NCI-H1092 treated with DMSO at 0.1 percent for 48 hours (cell line): ENCODE measurements around the gene SEC11C.

Source experiments
- DNase-seq: peaks from one replicate; lab custom pipeline; 2025; lab: John Stamatoyannopoulos, UW

Gene SEC11C

GRCh38 chr18:59139615-59140301 is at the start of gene SEC11C:
TSS of gene SEC11C (plus strand) at chr18:59139884. CDS start at chr18:59139949, 65 bp downstream.
- DNase-seq = peak; percentile 99

DNA sequence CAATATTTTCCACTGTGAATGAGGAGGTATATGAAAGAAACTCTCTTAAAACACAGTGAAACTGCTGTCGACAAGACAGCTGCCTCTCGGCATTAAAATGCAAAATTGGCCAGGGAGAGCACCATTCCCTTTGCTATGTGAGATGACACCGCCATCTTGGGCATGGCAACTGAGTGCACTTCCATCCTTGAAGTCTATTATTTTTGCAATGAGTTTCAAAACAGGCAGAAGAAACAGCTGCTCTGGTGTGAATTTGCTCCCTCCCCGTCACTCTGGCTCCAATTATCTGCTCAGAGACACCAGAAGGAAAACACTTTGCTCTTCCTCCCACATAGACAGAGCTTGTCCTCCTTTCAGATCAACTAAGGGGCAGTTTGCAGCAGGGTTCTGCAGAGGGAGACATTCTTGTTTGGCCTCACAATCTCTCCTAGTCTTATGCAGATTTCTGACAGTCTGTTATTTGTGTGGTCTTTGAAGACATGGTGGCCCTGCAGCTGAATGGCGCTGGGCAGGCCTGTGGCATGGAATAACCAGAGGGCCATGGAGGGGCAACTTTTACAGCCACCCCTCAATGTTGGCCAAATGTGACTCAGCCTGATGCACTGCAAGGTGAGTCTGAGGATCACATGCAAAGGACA is 48.6 kb upstream of the SEC11C start:
- no peak for DNase-seq

GRCh38 chr18:59093668-59094067 is 46.0 kb upstream of the SEC11C start:
- no peak for DNase-seq

GRCh38 chr18:59094569-59094968 is 45.1 kb upstream of the SEC11C start:
- DNase-seq = no peak

DNA sequence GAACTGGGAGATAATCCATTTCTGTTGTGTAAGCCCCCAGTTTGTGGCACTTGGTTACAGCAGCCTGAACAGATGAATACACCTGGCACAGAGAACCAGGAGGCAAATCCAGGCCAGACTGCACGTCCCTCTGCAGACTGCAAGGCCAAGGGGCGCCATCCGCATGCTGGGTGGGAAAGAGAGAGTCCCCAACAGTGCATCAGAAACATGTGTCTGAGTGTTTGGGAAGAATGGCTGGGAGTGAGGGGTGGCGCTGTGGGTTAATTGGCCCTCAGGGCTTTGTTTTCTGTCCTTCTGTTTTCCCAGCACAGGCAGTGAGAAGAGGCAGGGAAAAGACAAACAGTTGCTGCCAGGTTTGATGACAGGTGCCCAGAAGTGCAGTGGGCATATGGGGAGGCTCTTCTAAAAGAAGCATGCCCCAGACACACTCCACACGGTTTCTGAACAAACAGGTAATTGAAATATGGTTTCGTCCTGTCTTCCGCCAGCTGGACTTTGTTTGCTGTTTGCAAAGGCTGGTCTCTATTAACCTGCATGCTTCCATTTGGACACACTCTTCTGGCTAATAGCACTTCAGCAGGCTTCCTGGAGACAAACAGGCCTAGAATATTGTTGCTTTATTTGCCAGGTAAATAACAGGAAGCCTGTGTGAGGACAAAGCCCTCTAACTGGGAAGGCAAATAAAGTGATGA is 43.4 kb upstream of the SEC11C start:
- DNase-seq = peak; percentile 100

GRCh38 chr18:59101830-59102414 is 37.8 kb upstream of the SEC11C start:
- no peak for DNase-seq

DNA sequence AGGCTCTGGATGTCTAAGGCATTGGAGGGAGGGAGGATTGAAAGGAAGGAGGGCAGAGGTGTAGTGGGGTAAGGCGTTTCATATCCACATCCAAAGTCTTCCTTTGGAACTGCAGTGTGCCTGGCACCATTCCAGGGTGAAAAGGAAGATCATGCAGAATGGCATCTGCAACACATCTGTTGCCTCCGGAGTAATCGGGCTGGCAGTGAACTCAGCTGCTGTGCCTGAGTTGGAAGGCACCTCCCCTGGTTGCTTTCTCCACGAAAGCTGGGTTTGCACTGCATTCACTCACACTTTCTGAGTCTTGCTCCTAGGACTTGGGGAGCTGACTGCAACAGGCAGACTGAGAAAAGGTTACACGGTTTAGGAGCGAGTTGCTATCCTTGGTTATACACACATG is 30.3 kb upstream of the SEC11C start:
- DNase-seq = no peak

DNA sequence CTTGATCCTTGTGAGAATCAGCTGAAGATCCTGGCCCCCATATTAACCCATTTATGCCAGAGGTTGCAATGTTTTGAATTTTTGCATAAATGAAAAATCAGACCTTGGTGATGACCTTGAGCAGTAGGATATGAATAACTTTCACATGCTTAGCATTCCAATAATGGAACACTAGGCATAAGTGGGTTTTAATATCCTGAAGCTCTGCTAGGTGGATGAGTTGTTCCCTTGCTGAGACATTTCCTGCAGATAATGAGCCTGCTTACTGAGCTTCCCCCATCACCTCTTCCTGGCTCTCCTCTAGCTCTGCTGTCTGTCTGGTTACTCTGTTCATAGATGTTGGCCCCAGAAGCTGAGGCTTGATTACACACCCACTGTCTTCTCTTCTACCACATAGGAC is 25.5 kb upstream of the SEC11C start:
- DNase-seq = no peak

- no peak for DNase-seq
Observed at GRCh38 chr18:59123588-59124369, 15.9 kb upstream of the SEC11C start.

GRCh38 chr18:59124370-59124704 is 15.3 kb upstream of the SEC11C start:
- no peak for DNase-seq

- DNase-seq = no peak
Observed at GRCh38 chr18:59127047-59127446, 12.6 kb upstream of the SEC11C start.

DNA sequence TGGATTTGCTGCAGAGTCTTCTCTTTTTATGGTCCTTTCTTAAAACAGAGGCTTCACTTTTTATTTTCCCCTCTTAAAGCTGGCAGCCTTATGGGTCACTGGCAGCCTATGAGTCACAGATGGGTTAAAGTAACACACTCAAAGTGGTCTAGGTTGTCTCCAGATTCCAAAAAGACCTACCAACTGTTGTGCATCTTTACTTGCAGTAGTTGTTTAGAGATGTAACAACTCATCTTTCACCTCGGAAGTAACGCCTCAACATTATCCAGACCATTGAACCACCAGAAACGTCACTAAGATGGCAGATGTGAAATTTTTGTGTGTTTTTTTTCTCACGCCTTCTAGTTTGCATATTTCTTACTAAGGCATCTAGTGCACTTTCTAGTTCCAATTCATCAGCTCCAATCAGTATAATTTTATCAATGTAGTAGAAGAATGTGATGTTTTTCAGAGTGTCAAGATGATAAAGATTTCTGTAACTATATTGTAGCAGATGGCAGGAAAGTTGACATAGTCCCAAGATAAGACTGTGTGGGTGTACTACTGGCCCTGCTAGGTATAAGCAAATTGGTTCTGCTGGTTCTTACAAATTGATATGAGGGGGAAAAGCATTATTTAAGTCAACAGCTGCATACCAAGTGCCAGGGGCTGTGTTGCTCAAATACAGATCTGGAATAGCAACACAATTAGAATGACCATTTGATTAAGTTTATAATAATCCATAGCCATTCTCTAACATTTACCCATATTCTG is 9.6 kb upstream of the SEC11C start:
- no peak for DNase-seq

DNA sequence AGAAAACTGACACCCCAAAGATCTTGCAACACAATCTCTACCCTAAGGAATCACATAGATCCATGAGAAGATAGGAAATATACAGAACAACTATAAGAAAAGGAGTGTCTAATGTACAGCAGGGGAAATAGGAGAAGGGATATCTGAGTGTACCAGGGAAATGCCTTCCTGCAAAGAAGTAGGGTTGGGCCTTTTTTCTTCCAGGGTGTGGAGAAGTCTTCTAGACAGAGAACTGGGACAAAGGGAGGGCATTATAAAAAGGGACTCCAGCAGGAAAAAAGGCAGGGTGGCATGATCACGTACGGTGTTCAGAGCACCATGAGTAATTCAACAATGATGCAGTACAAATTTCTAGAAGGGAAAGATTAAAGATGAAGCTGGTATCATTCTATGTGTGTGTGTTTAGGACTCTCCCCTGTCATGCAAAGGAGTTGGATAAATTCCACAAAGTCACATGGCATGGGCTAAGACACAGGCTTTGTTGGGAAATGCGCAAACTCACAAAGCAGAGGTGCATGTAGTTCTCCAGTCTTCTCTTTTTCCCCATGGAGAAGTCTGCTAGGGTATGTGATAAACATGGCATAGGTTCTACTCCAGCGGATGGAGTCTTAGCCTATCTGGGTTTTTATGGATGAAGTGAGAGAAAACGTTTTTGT is 6.7 kb upstream of the SEC11C start:
- DNase-seq = no peak

- DNase-seq = peak; percentile 99
Observed at GRCh38 chr18:59139291-59139614, 431 bp upstream of the SEC11C start.

DNA sequence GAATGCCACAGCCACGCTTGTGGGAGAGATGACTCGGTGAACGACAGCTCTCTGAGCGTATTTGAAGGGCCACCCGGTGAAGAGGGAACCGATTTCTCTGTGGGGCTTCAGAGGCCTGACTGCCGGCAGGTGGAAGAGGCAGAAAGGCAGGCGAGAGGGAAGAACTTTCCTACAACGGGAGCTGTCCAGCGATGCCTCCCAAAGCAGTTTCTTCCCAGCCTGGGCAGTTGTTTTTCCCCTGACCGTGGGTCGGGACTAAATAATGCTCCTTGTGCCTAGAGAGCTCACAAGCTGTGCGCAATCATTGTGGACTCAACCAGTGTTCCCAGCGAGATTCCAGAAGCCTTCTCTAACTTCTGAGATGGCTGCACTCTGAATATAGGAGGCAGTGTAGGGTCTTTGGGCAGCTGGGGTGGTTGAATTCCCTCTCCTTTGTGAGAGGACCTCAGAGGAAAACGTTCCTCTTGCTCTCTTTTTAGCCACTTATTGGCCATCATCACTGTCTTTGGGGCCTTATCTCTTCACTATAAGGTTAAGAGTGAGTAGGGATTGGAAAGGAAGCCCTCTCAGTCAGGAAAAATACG is 710 bp downstream of the SEC11C start:
- DNase-seq = peak; percentile 65

DNA sequence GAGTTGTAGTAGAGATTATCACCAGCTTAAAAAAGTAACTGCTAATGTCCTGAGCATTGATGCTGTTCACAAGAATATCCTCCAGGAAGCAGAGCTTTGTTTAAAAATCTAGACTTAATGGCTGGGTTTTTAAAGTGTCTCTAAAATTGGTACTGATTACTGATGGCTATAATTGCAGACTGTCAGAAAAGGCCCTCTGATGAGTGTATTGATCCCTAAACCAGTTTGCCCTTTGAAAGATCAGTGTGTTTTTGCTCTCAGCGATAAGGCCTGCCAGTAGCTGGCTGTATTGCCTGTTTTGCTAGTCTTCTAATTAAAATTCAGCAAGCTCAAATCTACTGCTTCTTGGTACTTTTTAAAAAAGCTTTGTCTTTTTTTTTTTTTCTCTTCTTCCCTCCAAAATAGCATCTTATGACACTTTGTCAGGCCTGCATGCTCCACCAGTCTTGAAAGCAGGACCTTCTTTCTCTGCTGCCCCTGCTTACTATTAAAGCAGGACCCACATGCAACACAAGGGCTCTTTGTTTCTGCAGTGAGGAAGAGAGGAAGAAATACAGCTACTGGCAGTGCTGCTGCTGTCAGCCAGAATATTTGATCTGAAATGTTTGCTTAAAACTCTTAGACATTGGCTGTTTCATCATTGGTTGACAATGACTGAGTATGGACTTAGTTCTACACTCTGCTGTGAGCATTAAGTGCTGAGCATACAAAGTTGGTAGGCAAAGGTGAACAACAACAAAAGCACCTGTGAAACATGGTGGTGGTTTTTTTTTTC is 1.8 kb downstream of the SEC11C start:
- DNase-seq = peak; percentile 90

DNA sequence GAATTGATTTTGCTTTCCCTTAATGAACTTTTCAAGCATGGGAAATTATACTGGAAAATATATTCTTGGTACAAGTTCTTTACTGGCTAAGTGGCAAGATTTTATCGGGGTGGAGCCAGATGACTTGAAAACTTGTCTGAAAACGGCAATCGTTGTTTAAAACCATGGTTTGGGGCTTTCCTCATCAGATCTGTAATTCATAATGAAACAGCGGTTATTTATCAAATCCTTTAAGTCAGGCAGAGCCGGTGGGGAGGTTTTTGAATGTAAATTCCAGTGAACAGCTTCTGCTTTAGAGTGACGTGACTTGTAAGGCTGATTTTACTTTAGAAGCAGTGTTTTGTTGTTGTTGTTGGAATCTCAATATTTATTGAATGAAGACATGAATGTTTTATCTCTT is 2.6 kb downstream of the SEC11C start:
- DNase-seq = peak; percentile 63

DNA sequence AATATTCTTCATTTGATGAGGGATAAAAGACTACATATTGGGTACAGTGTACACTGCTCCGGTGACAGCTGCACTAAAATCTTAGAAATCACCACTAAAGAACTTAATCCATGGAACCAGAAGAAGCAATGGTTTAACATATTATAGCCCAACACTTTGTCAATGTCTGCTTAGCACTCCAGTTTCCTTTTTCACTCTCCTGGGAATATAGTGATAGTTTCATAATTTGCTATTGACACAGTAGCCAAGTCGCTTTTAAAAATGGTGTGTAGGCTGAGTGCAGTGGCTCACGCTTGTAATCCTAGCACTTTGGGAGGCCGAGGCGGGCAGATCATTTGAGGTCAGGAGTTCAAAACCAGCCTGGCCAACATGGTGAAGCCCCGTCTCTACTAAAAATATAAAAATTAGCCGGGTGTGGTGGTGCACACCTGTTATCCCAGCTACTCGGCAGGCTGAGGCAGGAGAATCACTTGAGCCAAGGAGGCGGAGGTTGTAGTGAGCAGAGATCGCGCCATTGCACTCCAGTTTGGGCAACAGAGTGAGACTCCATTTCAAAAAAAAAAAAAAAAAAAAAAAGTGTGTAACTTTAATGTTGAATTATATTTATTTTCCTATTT is 3.2 kb downstream of the SEC11C start:
- peak; percentile 72 for DNase-seq

- no peak for DNase-seq
Observed at GRCh38 chr18:59143441-59143840, 3.8 kb downstream of the SEC11C start.
